CD14-positive monocyte (primary cell): ENCODE data around the gene HES3. TPM values are rescaled to one million over a fixed set of nuclear protein-coding genes. Genes with fewer than 3 reads are reported as not detected.

ENCODE experiments used
- DNase-seq, 3 donors: peaks; one replicate each; pipeline ENCODE4 v3.0.0-alpha.2; 2011 to 2022
- H2AFZ ChIP-seq: 2 replicates; pipeline ENCODE4 v1.6.0; 2012; ENCODE audit warnings: mild to moderate bottlenecking, low read depth, low read length, inconsistent platforms; ENCODE audit not compliant: insufficient read depth, poor library complexity, severe bottlenecking
- H3K27ac ChIP-seq, 2 donors: 1 replicate in 1 of 2; 2 replicates in 1 of 2; pipeline ENCODE4 v1.5.1; 2012 to 2013; ENCODE audit warnings: low read length in 2 of 2, control low read depth in 1 of 2, inconsistent platforms in 1 of 2, low read depth in 1 of 2, mild to moderate bottlenecking in 1 of 2
- H3K27me3 ChIP-seq, 2 donors: one replicate each; pipeline versions ENCODE4 v1.6.0 to v1.6.1; 2011 to 2013; ENCODE audit warnings: low read length in 2 of 2; ENCODE audit not compliant: control insufficient read depth in 2 of 2, insufficient read depth in 2 of 2
- H3K36me3 ChIP-seq, 2 donors: replicated peaks in 1 of 2; 1 replicate in 1 of 2; 2 replicates in 1 of 2; pipeline versions ENCODE4 v1.5.1 to v1.6.1; 2012 to 2013; ENCODE audit warnings: low read length in 2 of 2, control low read depth in 1 of 2, inconsistent platforms in 1 of 2, mild to moderate bottlenecking in 1 of 2; ENCODE audit not compliant: insufficient read depth in 2 of 2, control insufficient read depth in 1 of 2
- H3K4me1 ChIP-seq, 2 donors: 1 replicate in 1 of 2; 2 replicates in 1 of 2; pipeline versions ENCODE4 v1.5.1 to v1.6.1; 2012 to 2013; ENCODE audit warnings: low read length in 2 of 2, control low read depth in 1 of 2, inconsistent platforms in 1 of 2, mild to moderate bottlenecking in 1 of 2, moderate library complexity in 1 of 2; ENCODE audit not compliant: insufficient read depth in 2 of 2, control insufficient read depth in 1 of 2
- H3K4me2 ChIP-seq: replicated peaks from 2 replicates; pipeline ENCODE3; 2012; ENCODE audit warnings: low read length, moderate library complexity, mild to moderate bottlenecking; ENCODE audit not compliant: poor library complexity, severe bottlenecking; ENCODE audit errors: extremely low read depth
- H3K4me3 ChIP-seq, 3 experiments: fragments of 200-600 bp in 1 of 3; sonication (generic) in 1 of 3; replicated peaks in 1 of 3; 1 replicate in 2 of 3; 2 replicates in 1 of 3; pipeline ENCODE4 v1.5.1; 2011 to 2013; ENCODE audit warnings: low read length in 3 of 3, mild to moderate bottlenecking in 3 of 3, control low read depth in 2 of 3, low read depth in 2 of 3, inconsistent platforms in 1 of 3, moderate library complexity in 1 of 3
- H3K79me2 ChIP-seq: 2 replicates; pipeline ENCODE4 v1.6.0; 2012; ENCODE audit warnings: mild to moderate bottlenecking, control low read depth, inconsistent platforms, low read length, moderate library complexity; ENCODE audit not compliant: insufficient read depth
- H3K9ac ChIP-seq: 2 replicates; pipeline ENCODE4 v1.6.0; 2017; ENCODE audit warnings: low read length, mild to moderate bottlenecking; ENCODE audit not compliant: insufficient read depth, poor library complexity, severe bottlenecking
- H3K9me3 ChIP-seq, 2 donors: replicated peaks in 1 of 2; 1 replicate in 1 of 2; 2 replicates in 1 of 2; pipeline versions ENCODE4 v1.5.1 to v1.6.1; 2012 to 2013; ENCODE audit warnings: low read length in 2 of 2, control low read depth in 1 of 2; ENCODE audit not compliant: control insufficient read depth in 1 of 2, insufficient read depth in 1 of 2
- H4K20me1 ChIP-seq: 2 replicates; pipeline ENCODE4 v1.6.0; 2012; ENCODE audit warnings: mild to moderate bottlenecking, low read length, control low read depth, moderate library complexity; ENCODE audit not compliant: insufficient read depth
- H3K27ac Mint-ChIP-seq, 7 donors: one replicate each; pipeline ENCODE4 v1.8.0; 2020; ENCODE audit warnings: mild to moderate bottlenecking in 7 of 7, mixed read lengths in 7 of 7, moderate library complexity in 6 of 7, inconsistent platforms in 2 of 7
- H3K27me3 Mint-ChIP-seq, 3 donors: one replicate each; pipeline ENCODE4 v1.8.0; 2021 to 2022; ENCODE audit warnings: low read depth in 3 of 3, mild to moderate bottlenecking in 3 of 3, mixed read lengths in 3 of 3, moderate library complexity in 3 of 3, inconsistent platforms in 1 of 3
- H3K36me3 Mint-ChIP-seq, 2 donors: one replicate each; pipeline ENCODE4 v1.8.0; 2020; ENCODE audit warnings: mixed read lengths in 2 of 2, inconsistent platforms in 1 of 2, mild to moderate bottlenecking in 1 of 2
- H3K4me1 Mint-ChIP-seq: one replicate; pipeline ENCODE4 v1.8.0; 2020; ENCODE audit warnings: mild to moderate bottlenecking, mixed read lengths
- H3K4me3 Mint-ChIP-seq, 2 donors: one replicate each; pipeline ENCODE4 v1.8.0; 2020; ENCODE audit warnings: mild to moderate bottlenecking in 2 of 2, mixed read lengths in 2 of 2, moderate library complexity in 1 of 2
- H3K9me3 Mint-ChIP-seq, 7 donors: one replicate each; pipeline ENCODE4 v1.8.0; 2020 to 2022; ENCODE audit warnings: mixed read lengths in 7 of 7, mild to moderate bottlenecking in 6 of 7, moderate library complexity in 6 of 7, inconsistent platforms in 2 of 7
- WGBS: methylation state at CpG from one replicate; pipeline ENCODE4 v1.1.5; 2013; ENCODE audit warnings: missing lambda C conversion rate; ENCODE audit not compliant: insufficient coverage; 5-methylcytosine and 5-hydroxymethylcytosine counted together
- intact Hi-C, 2 donors: fragments of 100-400 bp; cut with micrococcal nuclease; formaldehyde crosslinking; loops; one replicate each; pipeline versions ENCODE4 v1.15.0 to v1.15.1; 2023
- polyA plus RNA-seq, 3 donors: library from polyadenylated mRNA; depleted of rRNA in 1 of 3; unstranded in 2 of 3; stranded (reverse) in 1 of 3; fragments of 300-500 nt in 2 of 3; fragments of >200 nt in 1 of 3; fragmentation: Illumina TruSeq in 2 of 3; gene quantifications; 1 replicate in 2 of 3; 2 replicates in 1 of 3; pipeline ENCODE4 v1.2.3, GENCODE V29; 2012 to 2021
- TF ChIP-seq, protein P1 (sequence below): fragments of 200-600 bp; IDR thresholded peaks from one replicate; pipeline ENCODE4 v1.8.0; 2022; ENCODE audit warnings: antibody characterized with exemption, mild to moderate bottlenecking

Gene HES3
- polyA plus RNA-seq, 3 donors = not detected

DNA sequence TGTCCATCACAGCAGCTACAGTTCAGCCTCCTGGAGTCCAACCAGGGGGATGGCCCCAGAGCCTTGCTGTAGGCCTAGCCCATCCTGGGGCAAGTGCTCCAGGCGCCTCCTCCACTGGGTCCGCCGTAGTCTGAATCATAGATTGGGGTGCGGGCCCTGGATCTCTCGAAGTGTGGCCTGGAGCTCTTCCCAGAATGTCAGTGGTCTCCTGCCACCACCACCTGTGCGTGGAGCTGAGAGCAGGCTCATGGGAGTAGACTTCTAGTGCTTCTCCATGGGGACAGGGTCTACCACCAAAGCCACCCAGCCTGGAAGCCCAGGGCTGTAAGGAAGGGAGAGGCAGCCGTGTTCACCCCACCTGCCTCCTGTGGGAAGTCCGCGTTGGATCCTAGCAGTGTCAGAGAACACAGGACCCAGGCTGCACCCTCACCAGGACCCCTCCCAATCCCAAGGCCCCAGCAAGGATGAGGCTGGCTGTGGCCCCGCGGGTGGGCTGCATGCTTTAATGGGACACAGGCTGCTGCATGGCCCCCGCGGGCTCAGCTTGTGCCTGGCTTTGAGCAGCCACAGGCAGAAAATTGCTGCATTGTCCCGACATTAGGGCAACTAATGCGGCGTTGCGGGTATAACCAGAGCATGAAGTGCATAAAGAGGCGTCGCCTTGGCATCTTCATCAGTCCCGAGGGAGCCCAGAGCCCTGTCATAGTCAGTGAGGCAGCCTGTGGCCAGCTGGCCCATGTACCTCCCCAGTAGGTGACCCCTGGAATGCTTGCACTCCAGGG, 735 bp upstream of the HES3 start:
- no peak overlapping the region for H3K4me2 ChIP-seq
- H3K27me3 ChIP-seq = peaks cover 34 to 90% of the 10 kb centered on the region in 2 donors
- H2AFZ ChIP-seq = no peak overlapping the region
- H3K9ac ChIP-seq = no peak overlapping the region
- H3K36me3 ChIP-seq = no peaks in the 10 kb centered on the region
- H3K4me1 ChIP-seq = peaks cover 0 to 21% of the 10 kb centered on the region in 2 donors
- no peaks in the 10 kb centered on the region for H3K79me2 ChIP-seq
- H3K9me3 Mint-ChIP-seq = peaks cover 0 to 24% (median 4%) of the 10 kb centered on the region in 7 donors
- peaks cover 0 to 21% of the 10 kb centered on the region in 2 donors for H3K9me3 ChIP-seq
- WGBS = 27% methylated on average over 17 of the region's 20 CpGs
- peaks cover 0 to 7% of the 10 kb centered on the region in 2 donors for H3K36me3 Mint-ChIP-seq
- intact Hi-C loops = loop anchor here (5.0 to 10.0 kb wide), 3 partner anchors 138 to 188 kb away; partner anchors contain the start of gene ACOT7 (in 1 of the 2)
- peaks cover 10% of the 10 kb centered on the region for H3K4me1 Mint-ChIP-seq
- TF ChIP-seq, protein P1, sequence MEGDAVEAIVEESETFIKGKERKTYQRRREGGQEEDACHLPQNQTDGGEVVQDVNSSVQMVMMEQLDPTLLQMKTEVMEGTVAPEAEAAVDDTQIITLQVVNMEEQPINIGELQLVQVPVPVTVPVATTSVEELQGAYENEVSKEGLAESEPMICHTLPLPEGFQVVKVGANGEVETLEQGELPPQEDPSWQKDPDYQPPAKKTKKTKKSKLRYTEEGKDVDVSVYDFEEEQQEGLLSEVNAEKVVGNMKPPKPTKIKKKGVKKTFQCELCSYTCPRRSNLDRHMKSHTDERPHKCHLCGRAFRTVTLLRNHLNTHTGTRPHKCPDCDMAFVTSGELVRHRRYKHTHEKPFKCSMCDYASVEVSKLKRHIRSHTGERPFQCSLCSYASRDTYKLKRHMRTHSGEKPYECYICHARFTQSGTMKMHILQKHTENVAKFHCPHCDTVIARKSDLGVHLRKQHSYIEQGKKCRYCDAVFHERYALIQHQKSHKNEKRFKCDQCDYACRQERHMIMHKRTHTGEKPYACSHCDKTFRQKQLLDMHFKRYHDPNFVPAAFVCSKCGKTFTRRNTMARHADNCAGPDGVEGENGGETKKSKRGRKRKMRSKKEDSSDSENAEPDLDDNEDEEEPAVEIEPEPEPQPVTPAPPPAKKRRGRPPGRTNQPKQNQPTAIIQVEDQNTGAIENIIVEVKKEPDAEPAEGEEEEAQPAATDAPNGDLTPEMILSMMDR = no peak
- no peak for DNase-seq
- H3K27me3 Mint-ChIP-seq = peaks cover 82 to 96% (median 91%) of the 10 kb centered on the region in 3 donors
- no peak overlapping the region for H3K27ac ChIP-seq
- no peak overlapping the region for H3K4me3 Mint-ChIP-seq
- H3K4me3 ChIP-seq = no peak overlapping the region
- H3K27ac Mint-ChIP-seq = no peak overlapping the region
- H4K20me1 ChIP-seq = peaks cover 9% of the 10 kb centered on the region

- H3K36me3 Mint-ChIP-seq = peaks cover 0 to 7% of the 10 kb centered on the region in 2 donors
- Histone ChIP-seq H4K20me1 (peaks cover 9% of the 10 kb centered on the region), H3K9ac (no peak overlapping the region), H3K27ac (no peak overlapping the region), H3K36me3 (no peaks in the 10 kb centered on the region), H3K4me3 (no peak overlapping the region), H3K4me1 (peaks cover 0 to 21% of the 10 kb centered on the region in 2 donors), H3K4me2 (no peak overlapping the region), H3K27me3 (peaks cover 27 to 85% of the 10 kb centered on the region in 2 donors), H3K79me2 (no peaks in the 10 kb centered on the region), H2AFZ (no peak overlapping the region), H3K9me3 (peaks cover 0 to 21% of the 10 kb centered on the region in 2 donors)
- no peak for DNase-seq
- H3K4me3 Mint-ChIP-seq = peak overlapping the region in 1 of 2 donors; percentile 83
- H3K9me3 Mint-ChIP-seq = peaks cover 0 to 24% (median 4%) of the 10 kb centered on the region in 7 donors
- H3K27me3 Mint-ChIP-seq = peaks cover 77 to 93% (median 86%) of the 10 kb centered on the region in 3 donors
- peaks cover 10% of the 10 kb centered on the region for H3K4me1 Mint-ChIP-seq
- 9% methylated on average over 8 of the region's 24 CpGs for WGBS
- intact Hi-C loops = loop anchor here (2.0 to 10.0 kb wide), 8 partner anchors 98 to 233 kb away; partner anchors contain the start of gene ACOT7 (in 1 of the 2)
- no peak overlapping the region for H3K27ac Mint-ChIP-seq
- TF ChIP-seq, protein P1 = no peak
These were observed 546 bp downstream of the HES3 start for GRCh38 chr1:6244401-6245049.
